Panc1 (cell line): ENCODE measurements around the gene CST9L. TPM values are rescaled to one million over a fixed set of nuclear protein-coding genes. Genes with fewer than 3 reads are reported as not detected.
A peak's percentile ranks its signal among the peaks of the same experiment; 100 is the strongest.

Source experiments
- ATAC-seq: fragments of 200-7000 bp; cut with Tn5 transposase; 2 replicates; pipeline ENCODE4 v1.9.1; 2020; ENCODE audit warnings: mild to moderate bottlenecking, moderate library complexity
- BruUV-seq: library from RNA; stranded (reverse); fragments of 400-500 nt; replicated peaks from 2 replicates; lab custom pipeline; 2021; lab: Mats Ljungman, UMichigan
- CTCF ChIA-PET: fragments of 300-600 bp; sonication (Branson Sonifier 250); formaldehyde crosslinking; loops from one replicate; lab custom pipeline; 2022; ENCODE audit warnings: antibody characterized with exemption; lab: Charles Lee
- POLR2A ChIA-PET: fragments of 300-600 bp; sonication (Branson Sonifier 250); formaldehyde crosslinking; loops from one replicate; lab custom pipeline; 2022; ENCODE audit warnings: antibody characterized with exemption; lab: Charles Lee
- DNase-seq: peaks from one replicate; pipeline ENCODE4 v3.0.0-alpha.2; 2010; ENCODE audit warnings: low read depth, low spot score
- H3K27ac ChIP-seq: 2 replicates; pipeline ENCODE4 v1.5.1; 2011; ENCODE audit warnings: mild to moderate bottlenecking, low read length, inconsistent platforms
- H3K27me3 ChIP-seq: fragments of 200-500 bp; sonication (Bioruptor generic); 2 replicates; pipeline ENCODE4 v1.6.0; 2014; ENCODE audit warnings: low read length, inconsistent platforms; ENCODE audit not compliant: control insufficient read depth, insufficient read depth
- H3K36me3 ChIP-seq: fragments of 200-500 bp; sonication (Bioruptor generic); 2 replicates; pipeline ENCODE4 v1.5.1; 2014; ENCODE audit warnings: inconsistent platforms, mild to moderate bottlenecking, low read length, moderate library complexity; ENCODE audit not compliant: control insufficient read depth, insufficient read depth
- H3K4me1 ChIP-seq: 2 replicates; pipeline ENCODE4 v1.5.1; 2011; ENCODE audit warnings: inconsistent platforms, mild to moderate bottlenecking, low read length, moderate library complexity; ENCODE audit not compliant: control insufficient read depth, insufficient read depth
- H3K4me3 ChIP-seq, 2 experiments: 2 replicates each; pipeline ENCODE4 v1.5.1; 2011 to 2012; ENCODE audit warnings: low read depth in 2 of 2, low read length in 2 of 2, mild to moderate bottlenecking in 2 of 2, inconsistent platforms in 1 of 2, moderate library complexity in 1 of 2
- H3K9me3 ChIP-seq: fragments of 200-500 bp; sonication (Bioruptor generic); 2 replicates; pipeline ENCODE4 v1.5.1; 2014; ENCODE audit warnings: low read depth, mild to moderate bottlenecking, inconsistent platforms, low read length, moderate library complexity; ENCODE audit not compliant: control insufficient read depth, insufficient read depth
- POLR2AphosphoS5 ChIP-seq: IDR thresholded peaks from 2 replicates; pipeline ENCODE4 v1.6.1; 2012; ENCODE audit warnings: mild to moderate bottlenecking, low read depth, low read length, moderate library complexity
- SIN3A ChIP-seq: IDR thresholded peaks from 2 replicates; pipeline ENCODE4 v1.6.1; 2012; ENCODE audit warnings: low read depth, mild to moderate bottlenecking, low read length, moderate library complexity, borderline replicate concordance; ENCODE audit not compliant: insufficient read depth
- TCF7L2 ChIP-seq: IDR thresholded peaks from 2 replicates; pipeline ENCODE4 v1.6.1; 2011; ENCODE audit warnings: mild to moderate bottlenecking, low read depth, low read length, inconsistent platforms
- in situ Hi-C: cut with HindIII; loops from 2 replicates; pipeline ENCODE4 v1.10.0; 2016; ENCODE audit warnings: low sequenced_read_pairs, low pct_unique_long_range_greater_than_20kb
- intact Hi-C: fragments of 100-400 bp; cut with micrococcal nuclease; formaldehyde crosslinking; loops from one replicate; pipeline ENCODE4 v1.10.0; 2022; ENCODE audit not compliant: unreplicated experiment
- total RNA-seq: library from RNA; stranded (reverse); gene quantifications from one replicate; pipeline ENCODE4 v1.2.1, GENCODE V29; 2021; ENCODE audit not compliant: unreplicated experiment
- TF ChIP-seq, protein P1 (sequence below): fragments of 450-650 bp; IDR thresholded peaks from 2 replicates; pipeline ENCODE4 v1.5.1; 2017; ENCODE audit warnings: mild to moderate bottlenecking
- TF ChIP-seq, protein P2 (sequence below), 2 experiments: IDR thresholded peaks; 2 replicates each; pipeline ENCODE4 v1.6.1; 2011 to 2012; ENCODE audit warnings: low read depth in 2 of 2, control low read depth in 1 of 2, low read length in 1 of 2, mild to moderate bottlenecking in 1 of 2, moderate library complexity in 1 of 2; ENCODE audit not compliant: insufficient read depth in 1 of 2

CST9L gene
- total RNA-seq, 1 experiment from 2014 or later: not detected

DNA sequence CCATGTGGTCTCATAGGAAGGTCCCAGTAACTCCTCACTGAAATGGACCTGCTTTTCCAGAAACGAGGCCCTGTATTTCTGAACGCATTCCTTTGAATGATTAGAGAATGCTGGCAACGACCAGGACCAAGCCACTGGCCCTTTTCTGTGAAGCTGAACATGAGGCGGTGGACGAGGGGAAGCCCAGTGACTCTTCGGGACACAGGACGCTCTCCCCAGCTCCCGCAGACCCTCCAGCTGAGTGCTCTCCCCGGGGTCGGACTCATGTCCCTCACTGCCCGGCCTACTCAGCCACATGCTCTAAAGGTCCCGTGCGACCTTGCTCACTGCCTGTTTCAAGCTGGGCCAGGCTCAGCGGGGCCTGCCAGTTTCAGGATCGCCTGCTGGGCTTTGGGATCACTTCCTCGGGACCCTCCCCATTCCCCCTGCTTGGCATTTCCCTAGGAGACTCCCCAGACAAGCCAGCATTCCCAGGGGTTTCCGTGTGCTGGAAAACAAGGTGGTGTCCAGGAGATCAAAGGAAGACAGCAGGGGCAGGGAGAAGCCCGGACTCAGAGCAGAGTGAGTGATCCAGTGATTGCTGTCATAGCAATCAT is 40.1 kb upstream of the CST9L start (continued):
- TF ChIP-seq, protein P1, sequence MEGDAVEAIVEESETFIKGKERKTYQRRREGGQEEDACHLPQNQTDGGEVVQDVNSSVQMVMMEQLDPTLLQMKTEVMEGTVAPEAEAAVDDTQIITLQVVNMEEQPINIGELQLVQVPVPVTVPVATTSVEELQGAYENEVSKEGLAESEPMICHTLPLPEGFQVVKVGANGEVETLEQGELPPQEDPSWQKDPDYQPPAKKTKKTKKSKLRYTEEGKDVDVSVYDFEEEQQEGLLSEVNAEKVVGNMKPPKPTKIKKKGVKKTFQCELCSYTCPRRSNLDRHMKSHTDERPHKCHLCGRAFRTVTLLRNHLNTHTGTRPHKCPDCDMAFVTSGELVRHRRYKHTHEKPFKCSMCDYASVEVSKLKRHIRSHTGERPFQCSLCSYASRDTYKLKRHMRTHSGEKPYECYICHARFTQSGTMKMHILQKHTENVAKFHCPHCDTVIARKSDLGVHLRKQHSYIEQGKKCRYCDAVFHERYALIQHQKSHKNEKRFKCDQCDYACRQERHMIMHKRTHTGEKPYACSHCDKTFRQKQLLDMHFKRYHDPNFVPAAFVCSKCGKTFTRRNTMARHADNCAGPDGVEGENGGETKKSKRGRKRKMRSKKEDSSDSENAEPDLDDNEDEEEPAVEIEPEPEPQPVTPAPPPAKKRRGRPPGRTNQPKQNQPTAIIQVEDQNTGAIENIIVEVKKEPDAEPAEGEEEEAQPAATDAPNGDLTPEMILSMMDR: no peak

DNA sequence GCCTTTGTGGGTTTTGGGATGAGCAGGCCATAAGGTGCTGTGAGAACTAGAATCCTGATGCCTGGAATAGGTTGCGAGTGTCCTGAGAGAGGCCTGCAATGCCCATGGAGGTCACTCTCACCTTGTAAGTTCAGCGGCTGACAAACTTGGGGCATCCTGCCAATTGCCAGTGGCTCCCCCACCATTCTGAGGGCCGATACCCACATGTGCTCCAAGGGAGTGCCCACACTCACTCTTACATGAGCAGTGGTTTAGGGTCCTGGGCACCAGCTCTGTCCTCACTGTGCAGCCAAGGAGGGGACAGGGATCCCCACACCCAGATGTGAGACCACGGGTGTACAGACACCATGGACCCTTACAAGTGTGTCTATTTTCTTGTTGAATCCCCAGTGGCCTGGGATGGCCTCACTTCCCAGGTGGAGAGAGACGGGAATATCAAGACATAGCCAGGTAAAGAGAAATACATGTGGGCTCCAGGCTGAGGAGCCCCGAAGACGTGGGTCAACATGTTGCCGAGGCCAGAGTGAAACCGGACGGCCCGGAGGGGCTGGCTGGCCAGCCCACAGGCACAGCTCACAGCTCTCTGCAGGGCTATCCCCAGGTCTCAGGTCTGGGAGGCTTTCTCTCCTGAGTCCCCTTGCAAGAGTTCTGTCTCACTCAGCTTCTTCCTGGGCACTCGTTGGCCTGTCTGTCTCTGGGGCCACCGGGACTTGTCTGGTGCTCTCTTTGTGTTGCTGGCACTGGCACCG is 39.4 kb upstream of the CST9L start:
- Histone ChIP-seq H3K27ac (no peak overlapping the region), H3K27me3 (no peaks in the 10 kb centered on the region; the same call in 1 of the 2 replicates), H3K36me3 (no peaks in the 10 kb centered on the region), H3K4me1 (no peaks in the 10 kb centered on the region), H3K4me3 (no peak overlapping the region), H3K9me3 (no peaks in the 10 kb centered on the region)
- in situ Hi-C loops: no loop called here
- ATAC-seq: no peak
- DNase-seq: no peak
- intact Hi-C loops: no loop called here
- ChIA-PET CTCF (interaction anchor here (0.9 kb wide), 1 partner anchor 166 kb away, joined by 3 read pairs; no protein-coding TSS in a partner anchor), POLR2A (no interaction called here)
- no peak for TF ChIP-seq TCF7L2
- no peak for TF ChIP-seq SIN3A
- TF ChIP-seq, protein P2, sequence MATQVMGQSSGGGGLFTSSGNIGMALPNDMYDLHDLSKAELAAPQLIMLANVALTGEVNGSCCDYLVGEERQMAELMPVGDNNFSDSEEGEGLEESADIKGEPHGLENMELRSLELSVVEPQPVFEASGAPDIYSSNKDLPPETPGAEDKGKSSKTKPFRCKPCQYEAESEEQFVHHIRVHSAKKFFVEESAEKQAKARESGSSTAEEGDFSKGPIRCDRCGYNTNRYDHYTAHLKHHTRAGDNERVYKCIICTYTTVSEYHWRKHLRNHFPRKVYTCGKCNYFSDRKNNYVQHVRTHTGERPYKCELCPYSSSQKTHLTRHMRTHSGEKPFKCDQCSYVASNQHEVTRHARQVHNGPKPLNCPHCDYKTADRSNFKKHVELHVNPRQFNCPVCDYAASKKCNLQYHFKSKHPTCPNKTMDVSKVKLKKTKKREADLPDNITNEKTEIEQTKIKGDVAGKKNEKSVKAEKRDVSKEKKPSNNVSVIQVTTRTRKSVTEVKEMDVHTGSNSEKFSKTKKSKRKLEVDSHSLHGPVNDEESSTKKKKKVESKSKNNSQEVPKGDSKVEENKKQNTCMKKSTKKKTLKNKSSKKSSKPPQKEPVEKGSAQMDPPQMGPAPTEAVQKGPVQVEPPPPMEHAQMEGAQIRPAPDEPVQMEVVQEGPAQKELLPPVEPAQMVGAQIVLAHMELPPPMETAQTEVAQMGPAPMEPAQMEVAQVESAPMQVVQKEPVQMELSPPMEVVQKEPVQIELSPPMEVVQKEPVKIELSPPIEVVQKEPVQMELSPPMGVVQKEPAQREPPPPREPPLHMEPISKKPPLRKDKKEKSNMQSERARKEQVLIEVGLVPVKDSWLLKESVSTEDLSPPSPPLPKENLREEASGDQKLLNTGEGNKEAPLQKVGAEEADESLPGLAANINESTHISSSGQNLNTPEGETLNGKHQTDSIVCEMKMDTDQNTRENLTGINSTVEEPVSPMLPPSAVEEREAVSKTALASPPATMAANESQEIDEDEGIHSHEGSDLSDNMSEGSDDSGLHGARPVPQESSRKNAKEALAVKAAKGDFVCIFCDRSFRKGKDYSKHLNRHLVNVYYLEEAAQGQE (IDR thresholded peaks at IDR 0.05; ENCODE audit: insufficient read depth in 1 of 2, low read depth in 2 of 2, low read length in 1 of 2): no peak
- TF ChIP-seq, protein P1: no peak
- TF ChIP-seq POLR2AphosphoS5: no peak
- BruUV-seq: no TSS peak

DNA sequence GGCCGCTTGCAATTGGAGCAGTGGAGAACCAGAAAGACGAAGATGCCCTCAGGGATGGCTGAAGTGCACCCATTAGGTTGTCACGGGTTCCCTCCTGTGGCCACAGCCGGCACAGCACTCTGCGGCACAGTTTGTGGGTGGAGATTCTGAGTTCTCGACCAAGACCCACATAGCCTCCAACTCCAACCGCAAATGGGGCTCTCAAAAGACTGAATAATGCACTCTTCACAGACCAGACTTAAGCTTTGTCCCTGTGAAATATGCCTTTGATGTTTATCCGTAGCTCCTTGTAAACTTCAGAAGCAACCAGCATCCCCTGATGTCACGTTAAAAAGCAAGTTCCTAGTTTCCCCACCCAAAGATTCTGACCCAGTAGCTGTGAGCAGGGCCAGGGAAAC is 38.4 kb upstream of the CST9L start:
- TF ChIP-seq SIN3A: no peak
- TF ChIP-seq, protein P1: peak; percentile 91
- ChIA-PET POLR2A (no interaction called here), CTCF (no interaction called here)
- H3K27me3 ChIP-seq: no peaks in the 10 kb centered on the region; the same call in 1 of the 2 replicates
- no peak overlapping the region for H3K27ac ChIP-seq
- H3K4me3 ChIP-seq: no peak overlapping the region
- in situ Hi-C loops: no loop called here
- peak; percentile 58 for DNase-seq
- ATAC-seq: peak; percentile 95
- no TSS peak for BruUV-seq
- no peaks in the 10 kb centered on the region for H3K36me3 ChIP-seq
- intact Hi-C loops: loop anchor here (1.0 kb wide), 1 partner anchor 164 kb away; no protein-coding TSS in a partner anchor
- H3K4me1 ChIP-seq: no peaks in the 10 kb centered on the region
- no peaks in the 10 kb centered on the region for H3K9me3 ChIP-seq
